Fibroblast of pulmonary artery (primary cell): ENCODE results near the gene ADM2.

ENCODE experiments used
- DNase-seq: peaks from one replicate; pipeline ENCODE4 v3.0.0-alpha.2; 2010; ENCODE audit warnings: low read depth
- H3K4me3 ChIP-seq: replicated peaks from 2 replicates; pipeline ENCODE4 v1.5.1; 2011; ENCODE audit warnings: low read depth, mild to moderate bottlenecking, control low read depth, low read length, moderate library complexity
- CTCF ChIP-seq: IDR thresholded peaks from 2 replicates; pipeline ENCODE4 v1.5.1; 2011; ENCODE audit warnings: mild to moderate bottlenecking, control low read depth, low read length, inconsistent platforms; ENCODE audit errors: missing control alignments

The ADM2 gene

DNA sequence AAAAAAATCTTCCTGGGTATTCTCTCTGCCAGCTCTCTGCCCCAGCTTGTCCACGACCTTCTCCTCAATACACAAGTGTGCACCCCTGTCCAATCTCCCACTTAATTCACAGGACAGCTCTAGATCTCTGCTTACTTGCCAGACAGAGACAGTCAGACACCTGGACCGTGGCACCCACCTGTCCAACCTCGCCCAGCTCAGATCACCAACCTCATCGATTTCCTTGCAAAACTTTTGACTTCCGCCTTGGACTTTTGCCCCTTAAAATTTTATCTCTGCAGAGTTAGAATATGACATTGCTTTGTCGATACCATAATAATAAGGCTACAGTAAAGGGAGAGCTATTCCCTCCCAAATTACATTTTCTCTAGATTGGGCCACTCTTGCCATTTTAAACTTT is 15.8 kb downstream of the ADM2 start:
- no peak for DNase-seq
- H3K4me3 ChIP-seq = no peak overlapping the region
- no peak for TF ChIP-seq CTCF

DNA sequence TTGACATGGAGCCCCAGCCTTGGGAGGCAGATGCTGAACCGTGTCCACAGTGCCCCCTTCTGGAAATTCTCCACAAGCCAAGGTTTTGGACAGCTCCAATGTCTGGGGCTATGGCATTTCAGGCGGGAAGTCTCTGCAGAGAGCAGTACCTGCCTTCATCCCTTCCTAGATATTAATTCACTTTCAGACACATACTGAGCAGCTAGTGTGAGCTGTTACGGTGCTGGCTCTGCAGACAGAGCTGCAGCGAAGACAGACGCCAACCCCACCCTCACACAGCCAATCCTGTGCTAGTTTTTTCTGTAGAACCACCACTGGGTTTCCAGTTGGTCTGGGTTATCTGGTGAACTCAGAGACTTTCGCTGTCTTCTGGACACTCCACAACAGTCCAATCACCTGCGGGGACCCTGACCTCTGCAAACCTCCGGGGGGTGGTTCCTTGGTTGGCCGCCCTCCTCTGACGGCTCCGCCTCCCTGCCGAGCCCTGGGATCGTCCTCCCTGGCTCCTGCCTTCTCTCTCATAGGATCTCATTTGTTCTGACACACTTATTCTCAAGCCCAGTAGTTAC is 17.1 kb downstream of the ADM2 start:
- peak; percentile 68 for DNase-seq
- H3K4me3 ChIP-seq = no peak overlapping the region
- peak; percentile 86 for TF ChIP-seq CTCF

GRCh38 chr22:50500452-50500851 is 19.1 kb downstream of the ADM2 start:
- TF ChIP-seq CTCF = no peak
- DNase-seq = no peak
- no peak overlapping the region for H3K4me3 ChIP-seq

DNA sequence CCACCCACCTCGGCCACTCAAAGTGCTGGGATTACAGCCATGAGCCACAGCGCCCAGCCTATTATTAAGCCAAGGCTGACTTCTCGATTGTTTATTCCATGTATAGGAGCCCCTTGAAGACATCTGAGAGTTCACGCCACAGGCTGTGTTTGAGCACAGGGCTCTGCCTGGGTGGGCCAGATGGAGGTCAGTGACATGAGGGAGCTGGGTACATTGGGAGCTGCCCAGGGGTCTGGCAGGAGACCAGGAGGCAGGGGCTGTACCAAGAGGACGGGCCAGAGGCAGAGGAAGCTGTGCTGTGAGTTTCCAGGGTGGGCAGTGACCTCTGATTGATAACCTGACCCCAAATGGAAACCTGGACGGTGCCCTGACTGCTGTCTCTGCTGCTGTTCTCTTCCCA is 20.8 kb downstream of the ADM2 start:
- no peak for DNase-seq
- no peak overlapping the region for H3K4me3 ChIP-seq
- no peak for TF ChIP-seq CTCF

DNA sequence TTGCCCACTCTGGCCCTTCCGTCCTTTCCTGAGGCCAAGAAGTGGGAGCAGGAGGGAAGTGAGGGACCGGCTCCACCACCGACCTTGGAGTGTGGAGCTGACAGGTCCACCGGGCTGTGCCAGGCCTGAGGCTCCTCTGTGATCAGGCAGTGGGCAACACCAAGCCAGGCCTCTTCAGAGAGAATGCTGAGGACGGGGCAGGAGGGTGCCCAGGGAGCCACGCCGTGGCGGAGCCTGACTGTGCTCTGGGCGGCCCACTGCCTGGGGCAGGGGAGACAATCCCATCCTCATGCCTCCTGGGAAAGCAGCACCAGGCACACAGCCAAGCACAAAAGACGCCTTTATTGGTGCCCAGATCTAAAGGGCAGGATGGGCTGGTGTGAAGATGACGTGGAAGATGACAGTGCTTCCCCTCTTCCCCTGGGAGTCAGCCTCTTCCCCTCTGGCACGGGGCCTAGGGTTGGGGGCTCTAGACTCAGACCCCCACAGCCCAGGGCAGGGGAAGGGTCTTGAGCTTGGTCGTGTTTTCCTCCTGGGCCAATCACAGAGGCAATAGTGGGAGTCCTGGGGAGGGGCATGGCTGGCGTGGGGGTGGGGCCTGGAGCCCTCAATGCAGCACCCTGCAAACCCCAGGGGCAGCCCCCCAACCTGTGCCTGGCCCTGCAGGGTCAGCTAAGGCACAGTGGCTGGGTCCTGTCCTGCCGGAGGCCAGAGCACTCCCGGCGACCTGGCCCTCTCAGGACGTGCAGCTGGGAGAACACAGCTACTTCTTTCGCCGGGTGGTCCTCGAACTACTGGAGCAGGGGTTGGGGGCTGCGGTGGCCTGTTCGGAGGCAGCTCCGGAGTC is 21.5 kb downstream of the ADM2 start:
- no peak for TF ChIP-seq CTCF
- no peak for DNase-seq
- no peak overlapping the region for H3K4me3 ChIP-seq

GRCh38 chr22:50503475-50504145 is 22.3 kb downstream of the ADM2 start:
- no peak overlapping the region for H3K4me3 ChIP-seq
- TF ChIP-seq CTCF = no peak
- DNase-seq = no peak
